GM23248 (cell line): ENCODE data around the gene TPPP3. TPM values are rescaled to one million over a fixed set of nuclear protein-coding genes. Genes with fewer than 3 reads are reported as not detected.
"Not testable (repeated sequence)": the region's sequence is repeated elsewhere in the genome, so short reads cannot be mapped to it uniquely, and the experiment has no call there.

Experiments
- DNase-seq: peaks from one replicate; pipeline ENCODE4 v3.0.0-alpha.2; 2015
- H2AFZ ChIP-seq: fragments of 200-600 bp; sonication (generic); 2 replicates; pipeline ENCODE4 v1.6.1; 2016; ENCODE audit warnings: antibody characterized with exemption
- H3F3A ChIP-seq: fragments of 200-600 bp; sonication (generic); 2 replicates; pipeline ENCODE4 v1.6.1; 2016; ENCODE audit warnings: mild to moderate bottlenecking, antibody characterized with exemption, mixed run types; ENCODE audit not compliant: insufficient read depth
- H3K27ac ChIP-seq: fragments of 200-600 bp; sonication (generic); 2 replicates; pipeline ENCODE4 v1.5.1; 2016; ENCODE audit warnings: mild to moderate bottlenecking
- H3K27me3 ChIP-seq: fragments of 200-600 bp; sonication (generic); replicated peaks from 2 replicates; pipeline ENCODE4 v1.6.1; 2016; ENCODE audit warnings: mild to moderate bottlenecking; ENCODE audit not compliant: insufficient read depth
- H3K36me3 ChIP-seq: fragments of 200-600 bp; sonication (generic); 2 replicates; pipeline ENCODE4 v1.6.1; 2016; ENCODE audit warnings: low read depth, mild to moderate bottlenecking
- H3K4me1 ChIP-seq: fragments of 200-600 bp; sonication (generic); 2 replicates; pipeline ENCODE4 v1.6.1; 2016; ENCODE audit warnings: mild to moderate bottlenecking; ENCODE audit not compliant: insufficient read depth
- H3K4me2 ChIP-seq: fragments of 200-600 bp; sonication (generic); one replicate; pipeline ENCODE4 v1.6.1; 2016; ENCODE audit warnings: mild to moderate bottlenecking; ENCODE audit not compliant: unreplicated experiment
- H3K4me3 ChIP-seq: fragments of 200-600 bp; sonication (generic); 2 replicates; pipeline ENCODE4 v1.5.1; 2016; ENCODE audit warnings: mild to moderate bottlenecking
- H3K79me2 ChIP-seq: fragments of 200-600 bp; sonication (generic); 2 replicates; pipeline ENCODE4 v1.6.1; 2016; ENCODE audit warnings: mild to moderate bottlenecking; ENCODE audit not compliant: insufficient read depth
- H3K9ac ChIP-seq: fragments of 200-600 bp; sonication (generic); 2 replicates; pipeline ENCODE4 v1.6.1; 2016; ENCODE audit warnings: mild to moderate bottlenecking
- H3K9me2 ChIP-seq: fragments of 200-600 bp; sonication (generic); 2 replicates; pipeline ENCODE4 v1.6.1; 2016; ENCODE audit warnings: mixed run types, mild to moderate bottlenecking, moderate library complexity; ENCODE audit not compliant: insufficient read depth
- H3K9me3 ChIP-seq: fragments of 200-600 bp; sonication (generic); one replicate; pipeline ENCODE4 v1.6.1; 2017; ENCODE audit warnings: low read depth
- H4K20me1 ChIP-seq: fragments of 200-600 bp; sonication (generic); 2 replicates; pipeline ENCODE4 v1.6.0; 2016; ENCODE audit not compliant: insufficient read depth
- EZH2 ChIP-seq: fragments of 200-600 bp; sonication (generic); IDR thresholded peaks from 2 replicates; pipeline ENCODE4 v1.6.1; 2018; ENCODE audit warnings: antibody characterized with exemption, mild to moderate bottlenecking; ENCODE audit not compliant: insufficient read depth, poor library complexity, severe bottlenecking
- EZH2phosphoT487 ChIP-seq: fragments of 200-600 bp; sonication (generic); IDR thresholded peaks from 2 replicates; pipeline ENCODE4 v1.6.1; 2018; ENCODE audit warnings: antibody characterized with exemption, moderate library complexity, mild to moderate bottlenecking, low read depth; ENCODE audit not compliant: insufficient read depth
- WGBS, 2 experiments: methylation state at CpG; one replicate each; pipeline ENCODE4 v1.1.6; 2015 to 2017; ENCODE audit warnings: low lambda C conversion rate in 2 of 2, low coverage in 1 of 2; ENCODE audit errors: missing lambda C conversion rate in 2 of 2; 5-methylcytosine and 5-hydroxymethylcytosine counted together
- in situ Hi-C: fragments of 300-500 bp; cut with MboI; formaldehyde crosslinking; loops from 2 replicates; pipeline ENCODE4 v1.15.0; 2020
- polyA plus RNA-seq: library from polyadenylated mRNA; unstranded; fragments of >200 nt; fragmentation: Nextera tagmentation; extraction: Ambion mirVana; gene quantifications from 2 replicates; pipeline ENCODE4 v1.2.1, GENCODE V29; 2016
- total RNA-seq: library from RNA; depleted of rRNA; stranded (reverse); fragments of >200 nt; shearing (Covaris generic); gene quantifications from 2 replicates; pipeline ENCODE4 v1.2.3, GENCODE V29; 2014

TPPP3 gene
- total and polyA plus RNA-seq, 2 experiments from 2014 or later = 1.9 TPM; not detected in 1

DNA sequence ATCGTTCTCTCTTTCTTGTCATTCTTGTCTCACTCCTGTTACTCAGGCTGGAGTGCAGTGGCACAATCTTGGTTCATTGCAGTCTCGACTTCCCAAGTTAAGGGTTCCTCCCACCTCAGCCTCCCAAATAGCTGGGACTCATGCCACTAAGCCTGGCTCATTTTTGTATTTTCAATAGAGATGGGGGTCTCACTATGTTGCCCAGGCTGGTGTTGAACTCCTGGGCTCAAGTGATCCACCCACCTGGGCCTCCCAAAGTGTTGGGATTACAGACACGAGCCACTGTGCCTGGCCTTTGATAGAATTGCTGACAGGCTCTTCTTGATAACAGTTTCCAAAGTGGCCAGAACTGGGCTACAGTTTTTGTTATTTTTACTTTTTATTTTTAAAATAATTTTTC, 32.3 kb downstream of the TPPP3 start:
- no peak overlapping the region for H3K27ac ChIP-seq
- no peaks in the 10 kb centered on the region for H3K79me2 ChIP-seq
- WGBS, 2 experiments = 71 to 80% methylated on average over 3 of the region's 3 CpGs
- no peak overlapping the region for H3K4me3 ChIP-seq
- H3K9me3 ChIP-seq = no peaks in the 10 kb centered on the region
- no peaks in the 10 kb centered on the region for H3K36me3 ChIP-seq
- no peak overlapping the region for H2AFZ ChIP-seq
- H3F3A ChIP-seq = no peaks in the 10 kb centered on the region
- peaks cover 38% of the 10 kb centered on the region for H3K27me3 ChIP-seq
- no peak overlapping the region for H3K9ac ChIP-seq
- no peaks in the 10 kb centered on the region for H3K9me2 ChIP-seq
- in situ Hi-C loops = no loop called here
- no peaks in the 10 kb centered on the region for H3K4me1 ChIP-seq
- H3K4me2 ChIP-seq = no peak overlapping the region
- no peak for TF ChIP-seq EZH2
- TF ChIP-seq EZH2phosphoT487 = no peak
- no peak for DNase-seq
- H4K20me1 ChIP-seq = no peaks in the 10 kb centered on the region

- in situ Hi-C loops = not testable (repeated sequence)
These were observed 33.6 kb downstream of the TPPP3 start for GRCh38 chr16:67359540-67360269.

DNA sequence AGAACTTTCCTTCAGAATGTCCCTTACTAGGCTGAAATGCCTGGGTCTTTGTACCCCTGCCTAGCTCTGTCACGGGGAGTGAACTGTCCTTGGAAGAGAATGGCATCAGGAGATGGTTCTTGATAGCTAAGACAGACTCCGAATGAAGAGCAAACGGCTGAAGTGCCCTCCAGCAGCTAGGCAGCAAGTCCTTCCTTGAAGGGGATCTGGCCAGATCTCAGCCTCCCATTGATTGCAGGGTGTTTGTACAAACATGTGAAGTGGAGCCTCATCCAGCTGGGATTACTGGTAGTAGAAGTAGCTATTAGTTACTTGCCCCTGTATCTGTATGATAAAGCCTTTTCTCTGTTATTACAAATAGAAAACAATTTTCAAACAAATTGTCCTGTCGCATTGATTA, 35.7 kb downstream of the TPPP3 start:
- no peaks in the 10 kb centered on the region for H3F3A ChIP-seq
- no peak overlapping the region for H2AFZ ChIP-seq
- 48 to 52% methylated on average over 4 of the region's 4 CpGs for WGBS, 2 experiments
- H3K27ac ChIP-seq = no peak overlapping the region
- H3K4me3 ChIP-seq = no peak overlapping the region
- no peak for DNase-seq
- H3K9ac ChIP-seq = no peak overlapping the region
- no peaks in the 10 kb centered on the region for H4K20me1 ChIP-seq
- H3K9me2 ChIP-seq = no peaks in the 10 kb centered on the region
- H3K4me2 ChIP-seq = no peak overlapping the region
- TF ChIP-seq EZH2 = no peak
- no peak for TF ChIP-seq EZH2phosphoT487
- peaks cover 9% of the 10 kb centered on the region; the same call in 1 of the 2 replicates for H3K27me3 ChIP-seq
- H3K9me3 ChIP-seq = no peaks in the 10 kb centered on the region
- H3K4me1 ChIP-seq = no peaks in the 10 kb centered on the region
- no peaks in the 10 kb centered on the region for H3K79me2 ChIP-seq
- H3K36me3 ChIP-seq = no peaks in the 10 kb centered on the region
- in situ Hi-C loops = no loop called here

More at GRCh38 chr16:67359540-67360269, 33.6 kb downstream of the TPPP3 start:
- H3K4me3 ChIP-seq, H3K9ac ChIP-seq, H3K9me2 ChIP-seq, H3K9me3 ChIP-seq, DNase-seq, H3K4me2 ChIP-seq, H3K36me3 ChIP-seq, H3F3A ChIP-seq, H3K4me1 ChIP-seq, H2AFZ ChIP-seq, H4K20me1 ChIP-seq, H3K27ac ChIP-seq, H3K79me2 ChIP-seq: not testable (repeated sequence)
- 92% methylated on average over 8 of the region's 8 CpGs for WGBS, 2 experiments
- peaks cover 25% of the 10 kb centered on the region for H3K27me3 ChIP-seq

GRCh38 chr16:67356396-67356795, 36.9 kb downstream of the TPPP3 start:
- H2AFZ ChIP-seq = no peak overlapping the region

DNA sequence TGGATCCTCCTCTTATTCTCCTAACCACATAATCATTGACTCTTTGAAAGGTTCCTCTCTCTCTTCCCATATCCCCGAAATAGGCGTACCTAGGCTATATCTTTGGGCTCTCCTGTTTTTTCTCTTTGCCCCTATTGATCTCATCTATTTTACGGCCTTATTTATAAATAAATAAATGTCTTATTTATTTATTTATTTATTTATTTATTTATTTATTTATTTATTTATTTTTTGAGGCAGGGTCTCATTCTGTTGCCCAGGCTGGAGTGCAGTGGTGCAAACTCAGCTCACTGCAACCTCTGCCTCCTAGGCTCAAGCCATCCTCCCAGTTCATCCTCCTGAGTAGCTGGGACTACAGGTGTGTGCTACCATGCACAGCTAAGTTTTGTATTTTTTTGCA, 40.8 kb downstream of the TPPP3 start:
- H3K4me3 ChIP-seq, H3K9ac ChIP-seq, H3F3A ChIP-seq, H3K27ac ChIP-seq, H3K9me2 ChIP-seq, H3K9me3 ChIP-seq, H3K4me1 ChIP-seq, H3K79me2 ChIP-seq, H3K4me2 ChIP-seq, H2AFZ ChIP-seq, H4K20me1 ChIP-seq, H3K27me3 ChIP-seq, H3K36me3 ChIP-seq, DNase-seq, in situ Hi-C loops: not testable (repeated sequence)
- 92 to 96% methylated on average over 3 of the region's 3 CpGs for WGBS, 2 experiments

More at GRCh38 chr16:67356396-67356795, 36.9 kb downstream of the TPPP3 start:
- peaks cover 5% of the 10 kb centered on the region; the same call in 1 of the 2 replicates for H3K27me3 ChIP-seq
- no peaks in the 10 kb centered on the region for H3K9me2 ChIP-seq
- no peak overlapping the region for H3K4me3 ChIP-seq
- H3K9ac ChIP-seq = no peak overlapping the region
- no peaks in the 10 kb centered on the region for H3K4me1 ChIP-seq
- WGBS, 2 experiments = 71 to 79% methylated on average over 3 of the region's 3 CpGs
- H3F3A ChIP-seq = no peaks in the 10 kb centered on the region
- DNase-seq = no peak
- no peak overlapping the region for H3K4me2 ChIP-seq
- H3K9me3 ChIP-seq = no peaks in the 10 kb centered on the region
- in situ Hi-C loops = no loop called here
- H3K27ac ChIP-seq = no peak overlapping the region
- TF ChIP-seq EZH2 (no peak), EZH2phosphoT487 (no peak)
- no peaks in the 10 kb centered on the region for H3K36me3 ChIP-seq
- no peaks in the 10 kb centered on the region for H4K20me1 ChIP-seq
- H3K79me2 ChIP-seq = no peaks in the 10 kb centered on the region
